SU-DHL-6 (cell line): Measurements from ENCODE around the gene BRSK1.

Experiments used
- H2AFZ ChIP-seq: fragments of 200-600 bp; sonication (generic); 2 replicates; pipeline ENCODE4 v1.6.1; 2014; ENCODE audit warnings: low read depth, mild to moderate bottlenecking, moderate library complexity, mixed read lengths, antibody characterized with exemption, low read length; ENCODE audit not compliant: severe bottlenecking
- H3F3A ChIP-seq: fragments of 200-600 bp; shearing (Covaris generic); 2 replicates; pipeline ENCODE4 v1.6.0; 2016; ENCODE audit warnings: antibody characterized with exemption, mild to moderate bottlenecking; ENCODE audit not compliant: insufficient read depth
- H3K27ac ChIP-seq: fragments of 200-600 bp; sonication (generic); 2 replicates; pipeline ENCODE4 v1.5.1; 2016; ENCODE audit warnings: low read depth, mild to moderate bottlenecking, low read length, moderate library complexity, mixed read lengths
- H3K27me3 ChIP-seq: fragments of 200-600 bp; sonication (generic), shearing (Covaris generic); 2 replicates; pipeline ENCODE4 v1.6.0; 2014; ENCODE audit warnings: mild to moderate bottlenecking, low read length
- H3K36me3 ChIP-seq: fragments of 200-600 bp; sonication (generic); 2 replicates; pipeline ENCODE4 v1.6.1; 2014; ENCODE audit warnings: mild to moderate bottlenecking, low read length, mixed read lengths
- H3K4me2 ChIP-seq: fragments of 300-600, 200-600 bp; shearing (Covaris generic), sonication (generic); 2 replicates; pipeline ENCODE4 v1.6.0; 2014; ENCODE audit warnings: low read length, low read depth, mild to moderate bottlenecking; ENCODE audit not compliant: poor library complexity, severe bottlenecking
- H3K4me3 ChIP-seq: fragments of 200-600 bp; sonication (generic); 2 replicates; pipeline ENCODE4 v1.5.1; 2014; ENCODE audit warnings: antibody characterized with exemption, low read length, mild to moderate bottlenecking, mixed read lengths; ENCODE audit not compliant: insufficient read depth, poor library complexity, severe bottlenecking
- H3K79me2 ChIP-seq: fragments of 200-600 bp; sonication (generic); 2 replicates; pipeline ENCODE4 v1.6.1; 2014; ENCODE audit warnings: mild to moderate bottlenecking, low read length, moderate library complexity; ENCODE audit not compliant: insufficient read depth
- H3K9ac ChIP-seq: fragments of 200-600 bp; sonication (generic); 2 replicates; pipeline ENCODE4 v1.7.0; 2014; ENCODE audit warnings: mild to moderate bottlenecking, low read length
- H3K9me2 ChIP-seq: fragments of 200-600 bp; sonication (generic); replicated peaks from 2 replicates; pipeline ENCODE4 v1.6.1; 2014; ENCODE audit warnings: low read length; ENCODE audit not compliant: insufficient read depth
- H3K9me3 ChIP-seq: fragments of 200-600 bp; sonication (generic); 2 replicates; pipeline ENCODE4 v1.6.1; 2014; ENCODE audit warnings: low read length, mixed read lengths; ENCODE audit not compliant: insufficient read depth
- H4K20me1 ChIP-seq: fragments of 200-600 bp; sonication (generic); 2 replicates; pipeline ENCODE4 v1.6.1; 2014; ENCODE audit warnings: low read depth, mild to moderate bottlenecking, antibody characterized with exemption, low read length, moderate library complexity, mixed read lengths
- EZH2phosphoT487 ChIP-seq: fragments of 200-600 bp; sonication (generic), shearing (Covaris generic); conservative IDR thresholded peaks from 2 replicates; pipeline ENCODE4 v1.6.1; 2018; ENCODE audit warnings: mild to moderate bottlenecking, antibody characterized with exemption, low read length, moderate library complexity, mixed read lengths
- TF ChIP-seq, protein P1 (sequence below): fragments of 200-600 bp; sonication (generic); IDR thresholded peaks from one replicate; pipeline ENCODE4 v1.5.1; 2017; ENCODE audit warnings: antibody characterized with exemption, mild to moderate bottlenecking, low read length, moderate library complexity; ENCODE audit not compliant: insufficient read depth, poor library complexity, severe bottlenecking

The BRSK1 gene

DNA sequence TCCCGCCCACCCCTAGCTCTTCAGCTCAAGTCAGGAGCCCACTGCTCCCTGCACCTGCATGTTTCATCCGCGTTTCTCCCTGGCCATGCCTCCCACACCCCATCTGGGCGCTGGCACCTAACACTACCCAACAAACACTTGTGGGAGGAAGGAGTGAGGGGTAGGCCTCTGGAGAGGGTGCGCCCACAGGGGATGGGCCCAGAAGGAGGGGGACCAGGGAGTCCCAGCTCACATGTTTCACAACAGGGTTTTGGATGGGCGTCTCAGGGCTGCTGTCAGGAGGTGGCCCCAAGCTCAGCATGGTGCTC lies 43.1 kb upstream of the BRSK1 start:
- Histone ChIP-seq H3K9ac (no peak overlapping the region), H3K4me3 (no peak overlapping the region), H3K79me2 (no peaks in the 10 kb centered on the region; the same call in 1 of the 2 replicates), H3K27me3 (no peaks in the 10 kb centered on the region), H3K9me2 (no peaks in the 10 kb centered on the region), H3F3A (no peaks in the 10 kb centered on the region), H3K4me2 (no peak overlapping the region), H3K36me3 (peaks cover 8% of the 10 kb centered on the region; the same call in 1 of the 2 replicates), H4K20me1 (no peaks in the 10 kb centered on the region), H2AFZ (no peak overlapping the region), H3K27ac (no peak overlapping the region), H3K9me3 (no peaks in the 10 kb centered on the region)
- TF ChIP-seq, protein P1, sequence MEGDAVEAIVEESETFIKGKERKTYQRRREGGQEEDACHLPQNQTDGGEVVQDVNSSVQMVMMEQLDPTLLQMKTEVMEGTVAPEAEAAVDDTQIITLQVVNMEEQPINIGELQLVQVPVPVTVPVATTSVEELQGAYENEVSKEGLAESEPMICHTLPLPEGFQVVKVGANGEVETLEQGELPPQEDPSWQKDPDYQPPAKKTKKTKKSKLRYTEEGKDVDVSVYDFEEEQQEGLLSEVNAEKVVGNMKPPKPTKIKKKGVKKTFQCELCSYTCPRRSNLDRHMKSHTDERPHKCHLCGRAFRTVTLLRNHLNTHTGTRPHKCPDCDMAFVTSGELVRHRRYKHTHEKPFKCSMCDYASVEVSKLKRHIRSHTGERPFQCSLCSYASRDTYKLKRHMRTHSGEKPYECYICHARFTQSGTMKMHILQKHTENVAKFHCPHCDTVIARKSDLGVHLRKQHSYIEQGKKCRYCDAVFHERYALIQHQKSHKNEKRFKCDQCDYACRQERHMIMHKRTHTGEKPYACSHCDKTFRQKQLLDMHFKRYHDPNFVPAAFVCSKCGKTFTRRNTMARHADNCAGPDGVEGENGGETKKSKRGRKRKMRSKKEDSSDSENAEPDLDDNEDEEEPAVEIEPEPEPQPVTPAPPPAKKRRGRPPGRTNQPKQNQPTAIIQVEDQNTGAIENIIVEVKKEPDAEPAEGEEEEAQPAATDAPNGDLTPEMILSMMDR = no peak
- no peak for TF ChIP-seq EZH2phosphoT487

DNA sequence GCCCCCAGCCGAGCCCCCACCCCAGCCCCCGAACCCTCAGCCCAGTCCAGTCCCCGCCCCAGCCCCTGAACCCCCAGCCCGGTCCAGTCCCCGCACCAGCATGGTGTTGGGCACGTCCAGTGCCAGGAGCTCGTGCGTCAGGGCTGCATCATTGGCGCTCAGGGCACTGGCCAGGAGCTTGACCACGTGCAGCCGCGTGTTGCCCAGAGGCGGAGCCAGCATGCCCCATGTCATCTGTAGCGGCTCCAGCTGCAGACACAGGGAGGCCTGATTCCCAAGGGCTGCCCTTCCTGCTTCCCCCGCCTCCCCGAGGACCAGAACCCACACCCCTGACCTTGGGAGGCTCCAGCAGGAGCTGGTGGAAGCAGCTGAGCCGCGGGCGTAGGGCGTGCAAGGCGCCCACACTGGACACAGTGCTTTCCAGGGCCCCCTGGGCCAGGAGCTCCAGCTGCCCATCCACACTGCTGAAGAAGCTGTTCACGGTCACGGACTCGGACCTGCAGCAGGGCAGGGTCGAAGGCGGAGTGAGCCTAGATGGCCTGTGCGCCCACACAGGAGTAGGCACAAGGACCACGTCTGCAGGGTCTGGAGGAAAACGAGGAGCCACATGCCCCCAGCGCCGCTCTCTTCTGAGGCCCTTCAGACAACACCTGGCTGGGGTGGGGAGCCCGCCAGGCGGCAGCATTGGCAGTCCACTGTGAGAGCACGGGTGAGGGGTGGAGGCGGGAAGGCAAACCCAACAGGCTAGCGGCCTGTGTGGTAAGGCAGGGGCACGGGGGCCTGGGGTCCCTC lies 42.5 kb upstream of the BRSK1 start:
- no peaks in the 10 kb centered on the region; the same call in 1 of the 2 replicates for H3K79me2 ChIP-seq
- H3K27me3 ChIP-seq = no peaks in the 10 kb centered on the region
- H3K9ac ChIP-seq = no peak overlapping the region
- H2AFZ ChIP-seq = no peak overlapping the region
- no peaks in the 10 kb centered on the region for H4K20me1 ChIP-seq
- H3K9me2 ChIP-seq = no peaks in the 10 kb centered on the region
- no peak overlapping the region for H3K4me3 ChIP-seq
- no peaks in the 10 kb centered on the region for H3F3A ChIP-seq
- H3K27ac ChIP-seq = no peak overlapping the region
- peaks cover 10% of the 10 kb centered on the region for H3K36me3 ChIP-seq
- H3K4me2 ChIP-seq = no peak overlapping the region
- no peaks in the 10 kb centered on the region for H3K9me3 ChIP-seq
- TF ChIP-seq, protein P1 = no peak
- TF ChIP-seq EZH2phosphoT487 = no peak

DNA sequence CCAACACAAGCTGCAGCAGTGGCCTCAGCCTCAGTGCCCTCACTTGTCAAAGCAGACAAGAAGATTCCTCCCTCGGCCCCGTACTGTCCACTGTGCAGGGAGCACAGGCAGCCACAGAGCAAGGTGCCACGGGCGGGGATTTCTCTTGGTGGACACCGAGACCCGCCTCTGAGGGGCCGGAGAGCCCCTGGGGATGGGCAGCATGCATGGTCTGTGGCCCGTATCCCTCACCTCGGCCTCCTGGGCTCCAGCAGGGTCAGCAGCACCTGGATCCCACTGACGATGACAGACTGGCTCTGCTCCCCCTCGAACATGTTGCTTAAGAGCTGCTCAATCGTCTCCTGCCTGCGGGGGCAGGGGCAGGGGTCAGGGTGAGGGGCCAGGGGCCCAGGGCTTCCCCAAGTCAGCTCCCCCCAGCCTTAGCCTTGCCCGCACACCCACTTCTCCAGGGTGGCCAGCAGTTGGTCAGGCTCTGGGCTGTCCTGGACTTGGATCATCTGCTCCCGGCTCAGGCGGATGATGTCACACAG lies 41.8 kb upstream of the BRSK1 start:
- Histone ChIP-seq H3K9me3 (no peaks in the 10 kb centered on the region), H4K20me1 (no peaks in the 10 kb centered on the region), H2AFZ (no peak overlapping the region), H3F3A (no peaks in the 10 kb centered on the region), H3K27ac (no peak overlapping the region), H3K36me3 (peaks cover 3% of the 10 kb centered on the region; the same call in 1 of the 2 replicates), H3K27me3 (no peaks in the 10 kb centered on the region), H3K9ac (no peak overlapping the region), H3K79me2 (peaks cover 5% of the 10 kb centered on the region; the same call in 1 of the 2 replicates), H3K4me3 (no peak overlapping the region), H3K4me2 (no peak overlapping the region), H3K9me2 (no peaks in the 10 kb centered on the region)
- TF ChIP-seq, protein P1 = no peak
- TF ChIP-seq EZH2phosphoT487 = no peak
